B cell (primary cell): ENCODE data around the gene SH2D4B. TPM values are rescaled to one million over a fixed set of nuclear protein-coding genes. Genes with fewer than 3 reads are reported as not detected.

Experiments used
- ATAC-seq: fragments of 200-7000 bp; cut with Tn5 transposase; one replicate; pipeline ENCODE4 v1.10.0; 2021; ENCODE audit warnings: low read depth, mild to moderate bottlenecking, moderate number of reproducible peaks, moderate library complexity
- CTCF ChIA-PET: fragments of 350-600 bp; sonication (Branson Sonifier 250); formaldehyde crosslinking; loops from one replicate; lab custom pipeline; 2021; ENCODE audit warnings: antibody characterized with exemption, inconsistent platforms; lab: Charles Lee
- POLR2A ChIA-PET: fragments of 350-600 bp; sonication (Branson Sonifier 250); formaldehyde crosslinking; loops from one replicate; lab custom pipeline; 2021; ENCODE audit warnings: antibody characterized with exemption; lab: Charles Lee
- DNase-seq: peaks from one replicate; pipeline ENCODE4 v3.0.0; 2013
- H2AFZ ChIP-seq: 2 replicates; pipeline ENCODE4 v1.6.1; 2012; ENCODE audit warnings: mild to moderate bottlenecking, low read depth, low read length; ENCODE audit not compliant: insufficient read depth, poor library complexity, severe bottlenecking
- H3K27ac ChIP-seq, 2 donors: 1 replicate in 1 of 2; 2 replicates in 1 of 2; pipeline ENCODE4 v1.5.1; 2012 to 2013; ENCODE audit warnings: low read length in 2 of 2, mild to moderate bottlenecking in 2 of 2, moderate library complexity in 1 of 2
- H3K27me3 ChIP-seq, 4 experiments: fragments of 200-600 bp in 1 of 4; sonication (generic) in 1 of 4; replicated peaks in 1 of 4; 1 replicate in 2 of 4; 2 replicates in 2 of 4; pipeline versions ENCODE4 v1.6.1 to v1.7.0; 2013 to 2016; ENCODE audit warnings: low read length in 3 of 4, mild to moderate bottlenecking in 2 of 4, mixed read lengths in 1 of 4, moderate library complexity in 1 of 4; ENCODE audit not compliant: insufficient read depth in 4 of 4, control insufficient read depth in 3 of 4; ENCODE audit errors: control extremely low read depth in 1 of 4
- H3K36me3 ChIP-seq, 2 experiments: replicated peaks in 1 of 2; 1 replicate in 1 of 2; 2 replicates in 1 of 2; pipeline versions ENCODE4 v1.6.1 to v1.7.1; 2013; ENCODE audit warnings: low read length in 1 of 2; ENCODE audit not compliant: insufficient read depth in 2 of 2, control insufficient read depth in 1 of 2; ENCODE audit errors: control extremely low read depth in 1 of 2, extremely low read depth in 1 of 2
- H3K4me1 ChIP-seq, 2 donors: fragments of 200-600 bp in 1 of 2; sonication (generic) in 1 of 2; 1 replicate in 1 of 2; 2 replicates in 1 of 2; pipeline versions ENCODE4 v1.5.1 to v1.6.1; 2013 to 2017; ENCODE audit warnings: low read length in 2 of 2; ENCODE audit not compliant: control insufficient read depth in 2 of 2, insufficient read depth in 2 of 2
- H3K4me2 ChIP-seq: replicated peaks from 2 replicates; pipeline ENCODE3; 2012; ENCODE audit warnings: mild to moderate bottlenecking, low read depth, low read length; ENCODE audit not compliant: poor library complexity, severe bottlenecking
- H3K4me3 ChIP-seq, 5 experiments: fragments of 200-600 bp in 1 of 5; sonication (generic) in 1 of 5; 1 replicate in 3 of 5; 2 replicates in 2 of 5; pipeline versions ENCODE4 v1.5.1 to v1.7.0; 2011 to 2016; ENCODE audit warnings: low read length in 4 of 5, mild to moderate bottlenecking in 4 of 5, low read depth in 2 of 5, control low read depth in 1 of 5, moderate library complexity in 1 of 5; ENCODE audit not compliant: insufficient read depth in 1 of 5; ENCODE audit errors: control extremely low read depth in 1 of 5, extremely low read depth in 1 of 5
- H3K79me2 ChIP-seq: fragments of 200-600 bp; sonication (generic); one replicate; pipeline ENCODE4 v1.6.0; 2016; ENCODE audit warnings: low read length; ENCODE audit not compliant: control insufficient read depth, insufficient read depth
- H3K9ac ChIP-seq: fragments of 200-600 bp; sonication (generic); 2 replicates; pipeline ENCODE4 v1.6.1; 2017; ENCODE audit warnings: mild to moderate bottlenecking, low read length, moderate library complexity
- H3K9me3 ChIP-seq, 3 donors: one replicate each; pipeline versions ENCODE4 v1.6.1 to v1.7.1; 2013; ENCODE audit warnings: low read length in 2 of 3; ENCODE audit not compliant: control insufficient read depth in 2 of 3, insufficient read depth in 1 of 3; ENCODE audit errors: control extremely low read depth in 1 of 3
- H4K20me1 ChIP-seq: 2 replicates; pipeline ENCODE4 v1.6.0; 2012; ENCODE audit warnings: mild to moderate bottlenecking, low read length; ENCODE audit not compliant: insufficient read depth, control insufficient read depth, poor library complexity, severe bottlenecking
- H3K27ac Mint-ChIP-seq: one replicate; pipeline ENCODE4 v1.8.0; 2021; ENCODE audit warnings: mixed read lengths
- H3K27me3 Mint-ChIP-seq: one replicate; pipeline ENCODE4 v1.8.0; 2021; ENCODE audit warnings: mixed read lengths
- H3K4me1 Mint-ChIP-seq: one replicate; pipeline ENCODE4 v1.8.0; 2021; ENCODE audit warnings: mixed read lengths
- H3K4me3 Mint-ChIP-seq: one replicate; pipeline ENCODE4 v1.8.0; 2021; ENCODE audit warnings: mixed read lengths
- H3K9me3 Mint-ChIP-seq: one replicate; pipeline ENCODE4 v1.8.0; 2022; ENCODE audit warnings: mixed read lengths; ENCODE audit not compliant: insufficient read depth
- CTCF ChIP-seq: fragments of 200-600 bp; IDR thresholded peaks from one replicate; pipeline ENCODE4 v1.8.0; 2022; ENCODE audit warnings: antibody characterized with exemption, mild to moderate bottlenecking
- EZH2 ChIP-seq: IDR thresholded peaks from 2 replicates; pipeline ENCODE4 v1.6.1; 2012; ENCODE audit warnings: borderline replicate concordance, low read depth, mild to moderate bottlenecking, moderate library complexity, low read length; ENCODE audit not compliant: insufficient read depth, poor library complexity, severe bottlenecking
- WGBS: methylation state at CpG from one replicate; pipeline ENCODE4 v1.1.5; 2013; ENCODE audit warnings: missing lambda C conversion rate; ENCODE audit not compliant: insufficient coverage; 5-methylcytosine and 5-hydroxymethylcytosine counted together
- intact Hi-C: fragments of 100-400 bp; cut with micrococcal nuclease; formaldehyde crosslinking; loops from one replicate; pipeline ENCODE4 v1.10.0; 2022
- polyA plus RNA-seq: library from polyadenylated mRNA; depleted of rRNA; stranded (reverse); fragments of >200 nt; gene quantifications from 2 replicates; pipeline ENCODE4 v1.2.3, GENCODE V29; 2012
- total RNA-seq, 2 donors: library from RNA; stranded (reverse); fragments of 120-200 nt in 1 of 2; gene quantifications; 1 replicate in 1 of 2; 2 replicates in 1 of 2; pipeline versions ENCODE4 v1.2.3 to v1.2.4, GENCODE V29; 2013 to 2022

Gene SH2D4B
- total and polyA plus RNA-seq, 2 donors (not counting 1 experiment from before 2014, with no cell fraction given): 0.09 to 0.22 TPM

- no peak overlapping the region for H3K4me3 Mint-ChIP-seq
- Histone ChIP-seq H3K27ac (no peak overlapping the region), H3K4me2 (no peak overlapping the region), H2AFZ (no peak overlapping the region), H3K36me3 (no peaks in the 10 kb centered on the region), H3K4me3 (no peak overlapping the region), H3K27me3 (no peaks in the 10 kb centered on the region), H4K20me1 (no peaks in the 10 kb centered on the region), H3K9ac (no peak overlapping the region), H3K4me1 (peaks cover 0 to 4% of the 10 kb centered on the region in 2 donors), H3K9me3 (no peaks in the 10 kb centered on the region), H3K79me2 (no peaks in the 10 kb centered on the region)
- H3K4me1 Mint-ChIP-seq: peaks cover 5% of the 10 kb centered on the region
- 33% methylated on average over 12 of the region's 12 CpGs for WGBS
- peaks cover 4% of the 10 kb centered on the region for H3K27me3 Mint-ChIP-seq
- intact Hi-C loops: loop anchor here (1.0 to 10.0 kb wide), 2 partner anchors 25 to 135 kb away; no protein-coding TSS in a partner anchor
- ATAC-seq (no peak), DNase-seq (no peak)
- no peak overlapping the region for H3K27ac Mint-ChIP-seq
- no peaks in the 10 kb centered on the region for H3K9me3 Mint-ChIP-seq
- TF ChIP-seq EZH2: no peak
- no peak for TF ChIP-seq CTCF
- CTCF ChIA-PET: no interaction called here
- POLR2A ChIA-PET: no interaction called here
Observed at GRCh38 chr10:80529604-80530003, 8.1 kb upstream of the SH2D4B start.

GRCh38 chr10:80530251-80530650 lies 7.5 kb upstream of the SH2D4B start:
- Histone ChIP-seq H3K27me3 (no peaks in the 10 kb centered on the region), H3K4me2 (no peak overlapping the region), H3K79me2 (no peaks in the 10 kb centered on the region), H3K27ac (no peak overlapping the region), H3K9me3 (no peaks in the 10 kb centered on the region), H3K4me1 (peaks cover 0 to 4% of the 10 kb centered on the region in 2 donors), H3K9ac (no peak overlapping the region), H3K36me3 (no peaks in the 10 kb centered on the region), H3K4me3 (no peak overlapping the region), H2AFZ (no peak overlapping the region), H4K20me1 (no peaks in the 10 kb centered on the region)
- TF ChIP-seq EZH2: no peak
- intact Hi-C loops: loop anchor here (1.0 to 10.0 kb wide), 2 partner anchors 26 to 135 kb away; no protein-coding TSS in a partner anchor
- DNase-seq: peak; percentile 21
- ChIA-PET POLR2A (interaction anchor here (0.8 kb wide), 1 partner anchor 71 kb away, joined by 3 read pairs; no protein-coding TSS in a partner anchor), CTCF (interaction anchor here (1.2 kb wide), 1 partner anchor 24 kb away, joined by 3 read pairs; no protein-coding TSS in a partner anchor)
- Mint-ChIP-seq H3K4me1 (peaks cover 5% of the 10 kb centered on the region), H3K9me3 (no peaks in the 10 kb centered on the region), H3K4me3 (no peak overlapping the region), H3K27ac (no peak overlapping the region), H3K27me3 (peaks cover 4% of the 10 kb centered on the region)
- WGBS: 73% methylated on average over 2 of the region's 2 CpGs
- ATAC-seq: peak; percentile 56
